Stimulated activated CD4-positive, alpha-beta T cell treated with anti-CD3 and anti-CD28 coated beads, TNF-alpha, amount 100 ng/mL, for 1 hour (primary cell): Measurements from ENCODE around the gene NCKAP5.

Experiments
- DNase-seq, 3 donors: peaks; one replicate each; pipeline ENCODE4 v3.0.0-alpha.2; 2020; ENCODE audit warnings: low read depth in 3 of 3, low spot score in 1 of 3

The NCKAP5 gene

DNA sequence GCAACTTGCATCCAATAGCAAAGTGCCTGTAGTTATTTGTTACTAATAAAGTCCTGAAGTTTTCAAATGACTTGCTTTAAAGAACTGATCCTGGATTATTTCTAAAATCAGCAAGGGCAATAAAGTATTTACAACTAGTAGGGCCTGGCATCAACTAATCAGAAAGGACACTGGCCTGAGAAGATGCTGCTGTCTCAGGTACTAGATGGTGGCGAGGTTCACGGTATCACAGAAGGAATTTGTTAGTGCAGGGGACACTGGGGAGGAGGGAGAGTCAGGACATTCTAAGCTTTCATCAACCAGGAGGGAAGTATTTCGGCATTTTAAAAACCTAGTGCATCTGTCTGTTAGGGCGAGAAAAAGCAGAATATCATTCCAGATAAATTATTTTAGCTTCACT lies 458.1 kb downstream of the NCKAP5 start:
- no peak for DNase-seq

DNA sequence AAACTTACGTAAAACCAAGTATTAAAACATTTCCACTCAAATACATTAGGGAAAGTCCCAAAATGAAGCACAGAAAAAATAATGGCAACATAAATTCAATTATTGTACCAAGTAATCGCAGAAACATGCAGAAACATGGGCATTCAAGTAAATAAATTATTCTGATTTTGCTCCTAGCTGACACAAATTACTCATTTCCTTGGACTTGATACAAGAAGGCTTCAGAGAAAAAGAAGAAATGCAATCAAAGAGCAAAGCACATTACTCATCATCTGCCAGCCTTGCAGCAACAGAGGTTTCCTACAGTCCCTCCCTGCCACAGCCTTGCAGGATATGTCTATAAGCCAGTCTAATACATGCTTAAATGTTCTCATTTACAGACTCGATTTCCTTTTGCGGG lies 458.5 kb downstream of the NCKAP5 start:
- no peak for DNase-seq

DNA sequence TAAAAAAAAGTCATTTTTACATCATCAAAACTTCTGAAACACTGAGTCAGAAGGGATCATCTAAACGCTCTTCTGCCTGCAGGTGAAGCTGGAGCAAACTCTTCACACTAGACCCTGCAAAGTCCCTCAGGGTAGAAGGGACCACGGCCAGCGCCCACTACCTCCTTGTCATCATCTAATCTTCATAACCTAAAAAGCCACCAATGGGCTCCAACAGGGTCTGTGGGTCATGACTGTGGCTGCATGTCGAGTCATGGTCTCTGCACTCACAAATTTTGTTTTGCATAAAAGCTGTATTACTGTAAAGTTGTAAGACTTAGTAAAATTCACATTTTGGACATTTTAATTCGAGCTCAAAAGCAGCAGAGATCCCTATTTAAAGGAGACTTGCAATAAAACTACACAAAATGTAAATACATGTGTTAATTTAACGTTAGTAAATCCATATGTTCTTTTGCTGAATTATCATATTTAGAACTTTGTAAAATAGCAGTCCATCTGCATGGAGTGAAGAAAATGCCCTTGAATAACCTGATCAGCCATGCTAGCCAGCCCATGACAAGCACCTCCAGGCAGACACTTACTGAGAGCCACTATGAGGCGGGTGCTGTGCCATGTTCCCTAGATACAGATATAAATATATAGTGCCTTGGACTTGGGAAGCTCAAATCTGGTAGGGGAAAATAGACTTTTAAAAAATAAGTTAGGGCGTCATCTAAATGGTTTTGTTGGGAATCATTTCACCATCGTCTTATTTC lies 461.0 kb downstream of the NCKAP5 start:
- no peak for DNase-seq

DNA sequence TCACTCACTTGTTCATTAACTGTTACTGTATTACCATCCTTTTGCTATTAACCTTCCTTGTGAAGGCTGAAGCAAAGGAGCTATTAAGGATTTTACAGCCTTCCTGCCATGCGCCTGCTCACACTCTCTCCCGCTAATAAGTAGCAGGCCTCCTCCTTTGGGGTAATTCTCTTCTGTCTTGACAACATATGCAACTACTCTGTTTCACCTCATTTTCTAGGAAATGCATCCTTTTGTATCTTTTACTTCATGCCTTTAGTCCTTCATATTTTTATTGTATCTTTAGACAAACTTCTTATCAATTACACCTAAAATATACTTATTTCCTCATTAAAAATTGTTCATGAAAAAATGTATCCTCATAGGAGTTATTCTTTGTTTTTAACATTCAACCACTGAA lies 463.4 kb downstream of the NCKAP5 start:
- no peak for DNase-seq

DNA sequence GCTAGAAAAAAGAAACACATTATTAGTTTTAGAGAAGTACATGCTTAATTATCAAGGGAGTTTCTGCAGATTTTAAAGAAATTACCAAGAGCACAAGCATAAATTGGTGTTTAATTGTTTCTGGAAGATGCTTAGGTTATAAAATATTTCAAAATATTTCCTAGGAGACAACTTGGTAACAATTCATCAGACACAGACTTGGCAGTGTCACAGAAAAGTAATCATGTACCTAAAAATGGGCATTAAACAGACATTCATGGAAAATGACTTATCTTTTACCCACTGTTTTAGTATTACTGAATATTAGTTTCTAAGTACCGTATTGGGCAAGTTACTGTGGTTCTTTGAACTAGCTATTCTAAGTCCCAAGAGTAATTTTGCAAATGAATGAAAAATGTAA lies 469.5 kb downstream of the NCKAP5 start:
- DNase-seq: no peak

DNA sequence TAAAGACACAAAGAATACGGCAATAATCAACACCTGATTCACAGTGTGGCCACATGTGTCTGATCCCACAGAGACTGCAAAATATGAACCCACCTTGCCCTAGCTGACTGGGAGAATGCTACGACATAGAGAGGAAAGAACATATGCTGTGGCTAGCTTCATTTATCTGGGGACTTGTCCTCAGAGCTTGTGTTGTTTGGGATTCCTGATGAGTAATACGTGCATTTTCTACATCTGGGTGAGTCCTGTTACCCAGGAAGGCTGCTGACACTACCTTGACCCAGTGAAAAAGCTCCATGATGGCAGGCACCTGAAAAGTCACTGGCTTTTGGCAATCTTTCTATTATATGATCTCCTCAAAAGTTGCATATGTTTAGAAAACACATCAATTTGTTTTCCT lies 470.6 kb downstream of the NCKAP5 start:
- DNase-seq: no peak

DNA sequence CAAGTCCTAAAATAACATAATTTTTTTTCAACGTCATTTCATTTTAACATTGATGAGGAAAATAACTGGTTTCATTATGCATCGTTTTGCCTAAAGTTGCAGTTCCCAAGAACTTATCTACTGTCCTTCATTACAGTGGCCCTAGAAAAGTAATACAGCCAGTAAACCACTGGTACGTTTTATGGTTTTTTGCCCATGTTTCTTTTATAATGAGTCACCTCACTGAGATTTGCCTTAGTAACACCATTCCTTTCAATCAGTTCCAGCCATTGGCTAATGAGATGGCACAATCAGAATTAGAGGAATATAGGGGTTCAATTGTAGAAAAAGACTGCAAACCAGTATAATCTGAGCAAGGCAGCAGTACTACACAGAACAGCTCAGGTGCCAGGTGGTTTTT lies 475.7 kb downstream of the NCKAP5 start:
- no peak for DNase-seq

DNA sequence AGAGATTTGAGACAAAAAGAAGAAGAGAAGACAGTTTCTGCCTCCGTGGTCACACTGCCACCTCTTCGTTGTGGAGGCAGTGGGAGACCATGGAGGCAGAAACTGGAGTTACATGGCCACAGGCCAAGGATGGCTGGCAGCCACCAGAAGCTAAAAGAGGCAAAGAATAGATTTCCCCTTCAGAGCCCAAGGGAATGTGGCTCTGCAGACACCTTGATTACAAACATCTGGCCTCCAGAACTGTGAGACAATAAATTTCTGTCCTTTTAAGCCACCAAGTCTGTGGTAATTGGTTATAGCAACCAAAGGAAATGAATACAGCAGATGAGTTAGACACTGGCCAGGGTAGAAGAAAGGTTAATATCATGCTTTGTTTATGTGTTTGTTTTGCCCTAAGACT lies 477.9 kb downstream of the NCKAP5 start:
- no peak for DNase-seq

DNA sequence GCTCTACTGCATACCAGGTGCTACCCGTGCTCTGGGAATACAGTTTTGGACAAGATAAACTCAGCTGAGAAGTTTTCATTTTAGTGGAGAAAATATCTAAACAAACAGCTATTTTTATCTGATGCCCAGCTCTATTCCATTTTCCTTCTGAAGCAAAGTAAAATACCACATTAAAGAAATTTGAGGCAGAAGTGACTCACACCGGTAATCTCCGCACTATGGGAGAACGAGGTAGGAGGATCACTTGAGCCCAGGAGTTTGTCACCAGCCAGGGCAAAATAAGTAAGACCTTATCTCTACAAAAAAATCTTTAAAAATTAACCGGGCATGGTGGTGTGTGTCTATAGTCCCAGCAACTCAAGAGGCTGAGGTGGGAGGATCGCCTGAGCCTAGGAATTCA lies 482.1 kb downstream of the NCKAP5 start:
- no peak for DNase-seq

DNA sequence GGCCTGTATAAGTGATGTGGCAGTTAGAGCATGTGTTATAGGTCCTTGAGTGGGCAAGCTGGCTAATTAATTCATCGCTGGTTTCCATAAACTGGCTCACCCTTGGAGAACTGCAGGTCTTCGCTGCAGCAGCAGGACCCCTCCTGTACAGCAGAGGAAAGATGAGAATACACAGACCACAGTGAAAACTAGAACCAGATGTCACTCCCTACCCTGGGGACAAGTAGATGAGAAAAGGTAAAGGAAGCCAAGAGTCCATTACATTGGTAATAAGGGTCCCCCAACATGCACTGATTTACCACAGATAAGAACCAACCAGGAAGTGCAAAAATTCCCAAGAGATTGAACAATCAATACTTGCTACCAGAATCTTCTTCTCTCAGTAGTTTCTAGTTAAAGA lies 482.6 kb downstream of the NCKAP5 start:
- DNase-seq: no peak

DNA sequence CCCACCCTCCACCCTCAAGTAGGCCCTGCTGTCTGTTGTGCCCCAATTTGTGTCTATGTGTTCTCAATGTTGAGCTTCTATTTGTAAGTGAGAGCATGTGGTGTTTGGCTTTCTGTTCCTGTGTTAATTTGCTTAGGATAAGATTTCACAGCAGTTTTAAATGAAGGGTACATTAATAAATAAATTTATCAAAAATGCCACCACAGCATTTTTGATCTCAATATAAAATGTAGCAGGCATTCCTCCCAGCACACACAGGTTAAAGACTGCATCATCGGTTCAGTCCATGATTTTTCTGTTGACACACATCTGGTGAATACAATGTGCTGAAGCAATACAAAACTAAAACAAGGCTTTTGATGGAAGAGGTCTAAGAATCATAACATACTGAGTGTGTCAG lies 486.2 kb downstream of the NCKAP5 start:
- no peak for DNase-seq

DNA sequence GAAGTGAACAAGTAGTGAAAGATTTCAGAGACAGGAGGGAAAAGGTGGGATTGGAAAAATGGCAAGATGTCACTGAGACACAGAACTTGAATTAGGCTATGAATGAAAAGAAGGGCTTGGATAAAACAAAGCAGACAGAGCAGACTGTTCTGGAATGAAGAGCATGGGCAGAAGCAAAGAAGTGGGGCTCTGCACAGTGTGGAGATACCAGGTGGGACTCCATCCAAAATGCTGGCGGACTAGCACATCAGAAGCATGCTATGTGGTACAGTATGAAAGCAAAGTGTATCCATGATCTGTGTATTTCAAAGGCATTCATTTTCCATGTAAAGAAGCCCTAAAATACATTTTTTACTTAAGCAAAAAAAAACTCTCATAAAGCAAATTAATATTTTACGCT lies 487.4 kb downstream of the NCKAP5 start:
- no peak for DNase-seq

DNA sequence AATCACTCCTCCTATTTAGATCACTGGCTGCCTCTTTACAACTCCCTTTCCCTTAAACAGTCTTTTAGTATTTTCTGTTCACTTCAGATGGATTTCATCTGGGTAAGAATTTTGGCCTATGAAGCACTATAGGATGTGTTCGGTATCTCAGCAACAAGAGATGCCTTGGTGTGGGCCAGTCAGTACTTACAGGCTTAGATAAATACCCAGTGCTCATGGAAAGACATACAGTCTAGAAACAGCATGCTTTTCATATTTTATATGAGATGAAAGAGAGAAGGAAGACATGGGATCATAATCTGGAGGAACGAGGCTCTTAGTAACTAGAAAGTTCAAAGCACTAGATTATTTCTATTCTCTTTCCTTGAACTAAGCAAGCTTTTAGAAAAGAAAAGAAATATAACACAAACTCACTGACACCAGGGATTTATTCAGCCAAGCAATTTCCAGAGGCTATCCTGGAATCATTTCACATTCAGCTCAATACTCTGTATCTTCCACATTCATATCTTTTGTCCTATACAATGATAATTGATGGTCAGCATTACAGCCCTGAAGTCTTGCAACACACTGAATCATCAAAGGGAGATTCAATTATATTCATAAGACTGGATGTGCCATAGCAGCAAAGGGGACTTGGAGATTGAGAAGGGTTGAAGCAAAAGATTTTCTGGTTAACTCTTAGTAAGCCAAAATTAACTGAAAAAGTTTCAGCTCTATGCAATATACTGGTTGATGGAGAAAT lies 489.4 kb downstream of the NCKAP5 start:
- DNase-seq: no peak

DNA sequence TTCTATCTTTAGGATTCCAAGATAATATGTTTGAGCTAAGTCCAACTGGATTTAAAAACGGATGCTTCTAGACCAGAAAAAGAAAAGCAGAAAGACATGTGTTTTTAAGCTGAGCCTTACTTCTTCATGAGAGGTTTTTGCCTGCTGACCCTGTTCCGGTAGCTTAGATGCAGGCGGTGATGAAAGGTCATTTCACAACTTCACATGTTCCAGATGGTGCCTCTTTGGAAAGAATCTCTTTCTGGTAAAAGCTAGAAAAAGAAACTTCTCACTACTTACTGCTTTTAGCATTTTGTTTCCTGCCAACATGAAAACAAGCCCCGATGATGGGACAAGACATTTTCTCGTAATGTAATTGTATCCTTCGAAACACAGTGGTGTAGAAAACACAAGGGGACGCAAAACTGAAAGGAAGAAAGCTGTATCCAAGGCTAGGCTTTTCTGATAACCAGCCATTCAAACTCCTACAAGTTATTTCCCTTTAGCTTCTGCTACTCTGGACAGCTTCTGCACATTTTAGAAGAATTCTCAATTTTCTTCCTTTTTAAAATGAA lies 490.9 kb downstream of the NCKAP5 start:
- DNase-seq: no peak

DNA sequence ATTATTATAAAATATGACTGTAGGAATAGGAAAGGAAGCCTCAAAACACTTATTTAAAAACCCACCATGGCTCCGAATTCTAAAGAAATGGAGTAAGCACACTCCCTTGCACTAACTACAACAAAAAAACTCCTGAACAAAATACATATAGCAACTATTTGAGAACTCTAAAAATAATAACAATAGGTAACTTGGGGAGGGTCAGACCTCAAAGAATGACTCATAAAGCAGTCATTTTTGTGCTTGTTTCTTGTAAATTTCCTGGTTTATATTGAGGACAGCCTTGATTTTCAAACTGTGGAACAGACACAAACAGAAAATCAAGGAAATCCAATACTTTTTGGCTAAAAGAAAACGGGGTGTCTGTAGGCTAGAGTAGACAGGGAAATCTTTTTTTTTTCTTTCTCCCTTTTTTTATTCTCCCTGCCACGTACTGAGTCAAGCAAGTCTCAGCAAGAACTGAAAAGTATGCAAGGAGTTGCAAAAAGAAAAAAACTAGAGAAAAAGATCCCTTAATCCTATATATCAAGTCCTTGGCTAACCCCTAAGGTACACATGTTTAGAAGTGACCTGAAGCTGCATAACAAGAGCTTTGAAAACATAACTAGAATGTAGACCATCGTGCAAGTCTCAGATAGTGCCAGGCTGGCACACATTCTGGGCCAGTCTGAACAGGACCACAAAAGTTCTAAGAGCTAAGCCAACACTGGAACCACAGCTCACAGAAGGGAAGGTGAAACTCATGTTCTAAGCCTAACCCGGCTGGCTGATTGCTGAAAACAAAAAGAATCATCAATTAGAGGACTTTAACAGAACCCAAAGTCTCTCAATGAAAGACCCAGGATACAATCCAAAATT lies 495.2 kb downstream of the NCKAP5 start:
- no peak for DNase-seq

DNA sequence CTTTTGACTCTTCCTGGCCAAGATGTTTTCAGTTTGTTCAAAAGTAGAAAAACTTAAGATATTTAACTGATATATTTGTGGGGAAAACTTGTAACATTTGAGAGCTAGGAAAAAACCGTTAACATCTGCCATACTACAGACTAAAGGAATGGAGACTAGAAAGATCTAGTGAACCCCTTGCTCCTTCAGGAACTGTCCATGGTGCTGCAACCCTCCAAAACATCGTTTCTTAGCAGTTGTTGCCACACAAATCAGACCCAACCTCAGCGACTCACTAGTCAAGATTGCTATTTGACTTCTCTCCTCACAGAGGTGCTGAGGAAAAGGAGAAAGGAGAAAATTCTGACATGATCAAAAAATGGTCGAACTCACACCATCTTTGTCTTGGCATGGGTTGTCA lies 504.5 kb downstream of the NCKAP5 start:
- DNase-seq: no peak

DNA sequence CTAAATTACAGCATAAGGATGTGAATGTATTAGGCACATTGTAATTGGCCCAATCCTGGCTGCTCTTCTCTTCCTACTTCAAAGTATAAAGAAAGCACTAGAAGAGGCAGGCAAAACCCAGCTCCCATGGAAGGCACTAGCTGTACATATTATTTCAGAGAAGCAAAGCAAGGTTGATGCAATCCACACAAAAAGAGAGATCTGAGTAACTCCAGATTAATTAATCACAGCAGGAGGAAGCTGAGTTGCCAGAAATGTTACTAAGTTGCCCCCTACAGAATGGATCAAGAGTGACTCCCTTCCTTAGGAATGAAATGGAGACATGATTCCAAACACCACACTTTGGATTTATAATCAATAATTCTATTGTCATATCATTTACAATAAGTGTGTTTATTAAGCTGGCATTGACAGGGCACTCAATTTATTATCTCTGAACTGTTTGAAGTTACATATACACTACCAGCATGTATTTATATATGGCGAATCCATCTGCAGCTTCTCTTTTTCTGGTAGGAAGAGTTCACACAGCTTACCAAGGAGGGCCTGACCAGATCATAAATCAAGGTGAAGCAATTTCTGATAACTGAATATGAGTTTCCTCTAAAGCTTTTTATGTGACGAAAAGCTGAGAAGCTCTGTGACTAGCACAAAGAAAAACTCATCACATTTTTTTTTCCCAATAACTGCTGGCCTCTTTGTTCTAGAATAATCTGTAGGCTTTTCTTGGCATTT lies 505.2 kb downstream of the NCKAP5 start:
- DNase-seq: no peak

DNA sequence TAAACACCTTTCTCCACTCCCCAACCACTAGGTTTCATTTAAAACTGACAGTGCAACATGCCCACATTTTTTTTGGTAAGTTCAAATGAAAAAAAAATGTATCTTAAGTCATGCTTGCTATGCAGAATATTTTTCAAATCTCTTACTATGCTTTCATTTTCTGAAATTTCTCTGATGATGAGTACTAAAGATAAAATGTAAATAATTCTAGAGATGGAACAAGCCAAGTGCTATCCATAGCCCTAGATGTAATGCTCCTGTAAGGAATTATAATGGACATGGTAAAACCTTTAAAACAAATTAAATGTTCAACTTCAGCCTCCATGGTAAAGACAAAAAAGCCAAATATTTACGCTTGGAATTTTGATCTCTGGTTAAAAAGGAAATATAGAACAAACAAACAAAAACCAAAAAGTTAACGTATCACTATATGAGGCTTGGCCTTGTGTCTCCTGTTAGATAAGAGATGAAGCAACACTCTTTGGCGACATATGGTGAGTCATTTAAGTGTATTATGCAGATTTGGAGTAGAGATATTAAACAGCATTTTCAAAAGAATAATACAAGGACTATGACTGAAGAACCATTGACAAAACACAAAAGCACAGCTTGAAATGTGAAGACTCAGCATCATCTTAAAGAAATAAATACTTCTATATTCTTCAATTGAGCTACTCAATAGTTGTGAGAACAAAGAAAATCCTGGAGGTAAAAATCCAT lies 506.2 kb downstream of the NCKAP5 start:
- no peak for DNase-seq

DNA sequence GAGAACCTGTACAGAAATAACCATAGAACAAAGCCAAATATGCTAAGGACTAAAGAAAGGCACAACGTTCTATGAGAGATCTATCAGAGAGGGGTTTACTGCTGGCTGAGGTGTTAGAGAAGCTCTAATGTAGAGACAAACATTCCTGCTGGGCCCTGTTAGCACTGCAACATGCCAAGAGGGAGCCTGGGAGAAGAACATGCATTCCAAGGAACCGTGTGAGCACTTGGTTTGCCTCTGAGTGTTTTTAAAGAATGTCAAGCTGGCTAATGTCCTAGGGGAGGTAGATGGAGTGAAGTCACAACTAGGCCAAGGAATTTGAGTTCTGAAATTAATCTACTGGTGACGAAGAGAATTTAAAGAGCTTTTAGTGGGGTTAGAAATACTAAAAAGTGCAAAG lies 514.0 kb downstream of the NCKAP5 start:
- DNase-seq: no peak

DNA sequence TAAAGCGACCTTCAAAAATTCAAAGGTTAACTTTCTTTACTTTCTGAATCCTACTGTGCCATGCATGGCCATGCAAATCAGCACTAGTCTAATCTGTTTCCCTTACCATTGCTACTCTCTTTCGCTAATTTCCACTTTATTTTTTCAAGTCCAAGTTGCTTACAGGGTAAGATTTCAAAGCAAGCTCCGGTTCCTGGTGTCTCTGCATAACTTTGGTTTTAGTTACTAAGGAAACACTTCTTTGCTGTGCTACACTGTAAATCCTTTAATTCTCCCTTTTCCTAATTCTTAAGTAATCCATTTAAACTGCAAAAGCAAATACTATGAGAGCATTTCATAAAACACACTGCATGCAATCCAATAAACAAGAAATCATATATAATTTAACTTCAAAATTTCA lies 514.7 kb downstream of the NCKAP5 start:
- no peak for DNase-seq
